GM19043 (cell line): ENCODE results near the gene PCDHB11.
"Not testable (repeated sequence)": the region's sequence is repeated elsewhere in the genome, so short reads cannot be mapped to it uniquely, and the experiment has no call there.

Experiments used
- ATAC-seq: cut with Tn5 transposase; IDR thresholded peaks from one replicate; pipeline ENCODE4 v1.9.1; 2021; ENCODE audit warnings: low read depth; ENCODE audit not compliant: unreplicated experiment

PCDHB11 gene

DNA sequence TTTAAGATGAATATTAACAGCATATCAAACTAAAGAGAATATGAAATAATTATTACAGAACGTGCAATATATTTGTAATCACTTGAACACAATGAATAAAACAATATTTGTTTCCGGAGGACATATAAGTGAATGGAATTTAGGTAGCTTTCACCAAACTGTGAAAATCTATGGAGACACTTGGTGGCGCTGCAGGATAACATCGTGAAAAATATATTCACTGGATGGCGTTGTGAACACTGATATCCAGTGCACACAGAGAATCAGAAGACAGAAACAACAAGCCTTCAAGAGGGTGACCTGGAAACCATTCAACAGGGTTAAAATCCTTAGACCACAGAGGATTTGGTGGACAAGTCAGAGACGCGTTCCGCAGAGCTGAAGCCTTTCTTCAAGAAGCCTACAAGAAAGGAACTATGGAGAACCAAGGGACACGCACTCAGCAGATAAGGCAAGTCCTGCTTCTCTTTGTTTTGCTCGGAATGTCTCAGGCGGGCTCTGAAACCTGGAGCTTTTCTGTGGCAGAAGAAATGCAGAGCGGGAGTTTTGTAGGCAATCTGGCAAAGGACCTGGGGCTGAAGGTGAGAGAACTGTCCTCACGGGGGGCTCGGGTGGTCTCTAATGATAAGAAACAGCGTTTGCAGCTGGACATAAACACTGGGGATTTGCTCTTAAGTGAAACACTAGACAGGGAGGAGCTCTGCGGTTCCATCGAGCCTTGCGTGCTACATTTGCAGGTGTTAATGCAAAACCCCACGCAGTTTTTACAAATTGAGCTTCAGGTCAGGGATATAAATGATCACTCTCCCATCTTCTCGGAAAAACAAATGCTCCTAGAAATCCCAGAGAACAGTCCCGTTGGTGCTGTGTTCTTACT, at the start of gene PCDHB11:
TSS of gene PCDHB11 (plus strand) at position 269 of the 877 bp plus-strand sequence. CDS start at position 417, 148 bp downstream.
- no peak for ATAC-seq

DNA sequence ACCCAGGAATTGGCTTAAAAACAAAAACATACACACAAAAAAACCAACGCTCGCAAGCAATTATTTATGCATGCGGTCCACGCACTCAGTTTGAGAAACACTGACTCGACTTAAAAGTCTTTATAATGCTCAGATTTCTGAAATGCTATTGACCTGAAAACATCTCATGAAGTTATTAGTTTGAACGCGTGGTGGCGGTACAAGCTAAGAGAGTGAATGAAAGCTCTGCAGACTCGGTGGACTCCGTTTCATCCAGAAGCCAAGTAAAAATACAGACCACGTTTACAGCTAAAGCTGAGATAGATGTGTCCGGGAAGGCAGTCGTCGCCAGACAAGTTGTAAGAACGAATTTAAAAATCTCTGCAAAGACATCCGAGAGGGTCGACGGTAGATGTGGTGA, 49.6 kb upstream of the PCDHB11 start, which contains the start of gene PCDHB6:
TSS of gene PCDHB6 (plus strand) at position 246 of the 400 bp plus-strand sequence. CDS start 201 bp downstream, outside the sequence.
- ATAC-seq = no peak

DNA sequence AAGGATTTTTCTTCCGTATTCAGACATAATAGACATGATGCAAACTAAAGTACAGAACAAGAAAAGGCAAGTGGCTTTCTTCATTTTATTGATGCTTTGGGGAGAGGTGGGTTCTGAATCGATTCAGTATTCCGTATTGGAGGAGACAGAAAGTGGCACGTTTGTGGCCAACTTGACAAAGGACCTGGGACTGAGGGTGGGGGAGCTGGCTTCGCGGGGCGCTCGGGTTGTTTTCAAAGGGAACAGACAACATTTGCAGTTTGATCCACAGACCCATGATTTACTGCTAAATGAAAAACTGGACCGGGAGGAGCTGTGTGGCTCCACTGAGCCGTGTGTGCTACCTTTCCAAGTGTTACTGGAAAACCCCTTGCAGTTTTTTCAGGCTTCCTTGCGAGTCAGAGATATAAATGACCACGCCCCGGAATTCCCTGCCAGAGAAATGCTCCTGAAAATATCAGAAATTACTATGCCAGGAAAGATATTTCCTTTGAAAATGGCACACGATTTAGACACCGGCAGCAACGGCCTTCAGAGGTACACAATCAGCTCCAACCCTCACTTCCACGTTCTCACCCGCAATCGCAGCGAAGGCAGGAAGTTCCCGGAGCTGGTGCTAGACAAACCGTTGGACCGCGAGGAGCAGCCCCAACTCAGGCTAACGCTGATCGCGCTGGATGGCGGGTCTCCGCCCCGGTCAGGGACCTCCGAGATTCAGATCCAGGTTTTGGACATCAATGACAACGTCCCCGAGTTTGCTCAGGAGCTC, 49.0 kb upstream of the PCDHB11 start:
- ATAC-seq = no peak

DNA sequence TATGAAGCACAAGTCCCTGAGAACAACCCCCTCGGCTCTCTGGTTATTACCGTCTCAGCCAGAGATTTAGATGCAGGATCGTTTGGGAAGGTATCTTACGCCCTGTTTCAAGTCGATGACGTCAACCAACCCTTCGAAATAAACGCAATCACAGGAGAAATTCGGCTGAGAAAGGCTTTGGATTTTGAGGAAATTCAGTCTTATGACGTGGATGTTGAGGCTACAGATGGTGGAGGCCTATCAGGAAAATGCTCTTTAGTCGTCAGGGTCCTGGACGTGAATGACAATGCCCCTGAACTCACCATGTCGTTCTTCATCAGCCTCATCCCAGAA, 48.5 kb upstream of the PCDHB11 start:
- no peak for ATAC-seq

DNA sequence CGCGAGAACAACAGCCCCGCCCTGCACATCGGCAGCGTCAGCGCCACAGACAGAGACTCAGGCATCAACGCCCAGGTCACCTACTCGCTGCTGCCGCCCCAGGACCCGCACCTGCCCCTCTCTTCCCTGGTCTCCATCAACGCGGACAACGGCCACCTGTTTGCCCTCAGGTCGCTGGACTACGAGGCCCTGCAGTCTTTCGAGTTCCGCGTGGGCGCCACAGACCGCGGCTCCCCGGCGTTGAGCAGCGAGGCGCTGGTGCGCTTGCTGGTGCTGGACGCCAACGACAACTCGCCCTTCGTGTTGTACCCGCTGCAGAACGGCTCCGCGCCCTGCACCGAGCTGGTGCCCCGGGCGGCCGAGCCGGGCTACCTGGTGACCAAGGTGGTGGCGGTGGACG, 47.8 kb upstream of the PCDHB11 start:
- not testable (repeated sequence) for ATAC-seq

DNA sequence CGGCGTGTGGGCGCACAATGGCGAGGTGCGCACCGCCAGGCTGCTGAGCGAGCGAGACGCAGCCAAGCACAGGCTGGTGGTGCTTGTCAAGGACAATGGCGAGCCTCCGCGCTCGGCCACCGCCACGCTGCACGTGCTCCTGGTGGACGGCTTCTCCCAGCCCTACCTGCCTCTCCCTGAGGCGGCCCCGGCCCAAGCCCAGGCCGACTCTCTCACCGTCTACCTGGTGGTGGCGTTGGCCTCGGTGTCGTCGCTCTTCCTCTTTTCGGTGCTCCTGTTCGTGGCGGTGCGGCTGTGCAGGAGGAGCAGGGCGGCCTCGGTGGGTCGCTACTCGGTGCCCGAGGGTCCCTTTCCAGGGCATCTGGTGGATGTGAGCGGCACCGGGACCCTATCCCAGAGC, 47.3 kb upstream of the PCDHB11 start:
- not testable (repeated sequence) for ATAC-seq

DNA sequence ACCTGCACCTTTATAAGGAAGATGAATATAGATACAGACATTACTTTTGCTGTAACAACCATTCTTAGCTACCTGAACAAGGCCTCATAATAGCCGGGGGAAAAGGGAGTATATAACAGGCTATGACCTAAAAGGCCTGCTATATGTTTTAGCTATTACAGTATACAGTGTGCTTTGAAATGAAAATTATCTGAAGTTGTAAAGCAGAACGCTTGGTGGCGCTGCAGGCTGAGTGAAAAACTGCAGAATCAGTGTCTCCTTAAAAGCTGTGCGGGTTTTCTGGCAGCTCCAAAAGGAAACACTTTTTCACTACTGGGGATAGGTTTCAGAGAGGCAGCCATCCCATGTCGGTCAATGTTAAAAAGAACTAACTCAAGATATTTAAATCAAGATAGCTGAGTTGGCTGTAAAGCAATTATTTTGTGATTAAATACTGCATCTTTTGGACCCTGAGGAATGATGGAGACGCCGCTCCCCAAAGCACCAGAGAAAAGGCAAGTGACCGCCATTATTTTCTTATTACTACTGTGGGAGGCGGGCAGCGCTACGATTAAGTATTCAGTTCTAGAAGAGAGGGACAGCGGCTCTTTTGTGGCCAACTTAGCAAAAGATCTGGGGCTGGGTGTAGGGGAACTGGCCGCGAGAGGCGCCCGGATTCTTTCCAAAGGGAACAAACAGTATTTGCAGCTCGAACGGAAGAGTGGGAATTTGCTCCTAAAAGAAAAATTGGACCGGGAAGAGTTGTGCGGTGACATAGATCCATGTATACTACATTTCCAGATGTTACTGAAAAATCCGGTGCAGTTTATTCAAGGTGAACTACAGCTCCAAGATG, 43.7 kb upstream of the PCDHB11 start:
- no peak for ATAC-seq

DNA sequence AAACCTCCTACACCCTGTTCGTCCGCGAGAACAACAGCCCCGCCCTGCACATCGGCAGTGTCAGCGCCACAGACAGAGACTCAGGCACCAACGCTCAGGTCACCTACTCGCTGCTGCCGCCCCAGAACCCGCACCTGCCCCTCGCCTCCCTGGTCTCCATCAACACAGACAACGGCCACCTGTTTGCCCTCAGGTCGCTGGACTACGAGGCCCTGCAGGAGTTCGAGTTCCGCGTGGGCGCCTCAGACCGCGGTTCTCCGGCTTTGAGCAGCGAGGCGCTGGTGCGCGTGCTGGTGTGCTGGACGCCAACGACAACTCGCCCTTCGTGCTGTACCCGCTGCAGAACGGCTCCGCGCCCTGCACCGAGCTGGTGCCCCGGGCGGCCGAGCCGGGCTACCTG, 42.1 kb upstream of the PCDHB11 start:
- not testable (repeated sequence) for ATAC-seq

DNA sequence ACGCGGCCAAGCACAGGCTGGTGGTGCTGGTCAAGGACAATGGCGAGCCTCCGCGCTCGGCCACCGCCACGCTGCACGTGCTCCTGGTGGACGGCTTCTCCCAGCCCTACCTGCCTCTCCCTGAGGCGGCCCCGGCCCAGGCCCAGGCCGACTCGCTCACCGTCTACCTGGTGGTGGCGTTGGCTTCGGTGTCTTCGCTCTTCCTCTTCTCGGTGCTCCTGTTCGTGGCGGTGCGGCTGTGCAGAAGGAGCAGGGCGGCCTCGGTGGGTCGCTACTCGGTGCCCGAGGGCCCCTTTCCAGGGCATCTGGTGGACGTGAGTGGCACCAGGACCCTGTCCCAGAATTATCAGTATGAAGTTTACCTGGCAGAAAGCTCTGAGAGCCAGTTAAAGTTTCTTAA, 41.5 kb upstream of the PCDHB11 start:
- not testable (repeated sequence) for ATAC-seq

DNA sequence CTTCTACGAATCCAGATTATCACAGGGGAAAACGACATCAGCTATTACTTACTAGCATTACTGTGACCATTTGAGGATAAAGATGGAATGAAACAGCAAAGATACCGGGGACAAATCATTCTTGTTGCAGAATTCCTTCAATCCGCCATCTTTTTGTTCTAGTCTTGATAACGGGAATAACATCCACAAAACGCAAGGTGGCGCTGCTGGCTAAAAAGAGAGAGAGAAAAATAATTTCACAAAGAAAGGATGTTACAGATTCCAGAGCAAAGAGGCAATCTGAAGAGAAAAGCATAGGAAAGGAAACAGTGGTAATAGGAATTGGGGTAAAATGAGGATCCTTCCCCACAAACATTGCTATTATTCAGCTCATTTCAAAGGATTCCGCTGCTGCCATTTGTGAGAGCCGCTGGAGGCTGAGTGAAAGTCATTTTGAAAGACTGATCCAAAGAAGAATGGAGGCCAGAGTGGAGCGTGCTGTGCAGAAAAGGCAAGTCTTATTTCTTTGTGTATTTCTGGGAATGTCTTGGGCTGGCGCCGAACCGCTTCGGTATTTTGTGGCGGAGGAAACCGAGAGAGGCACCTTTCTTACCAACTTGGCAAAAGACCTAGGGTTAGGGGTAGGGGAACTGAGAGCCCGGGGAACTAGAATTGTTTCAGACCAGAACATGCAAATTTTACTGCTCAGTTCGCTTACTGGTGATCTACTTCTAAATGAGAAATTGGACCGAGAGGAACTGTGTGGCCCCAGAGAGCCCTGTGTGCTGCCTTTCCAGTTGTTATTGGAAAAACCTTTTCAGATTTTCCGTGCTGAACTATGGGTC, 26.8 kb upstream of the PCDHB11 start, which contains the start of gene PCDHB7:
TSS of gene PCDHB7 (plus strand) at position 264 of the 824 bp plus-strand sequence. CDS start at position 456, 192 bp downstream.
- ATAC-seq = no peak

DNA sequence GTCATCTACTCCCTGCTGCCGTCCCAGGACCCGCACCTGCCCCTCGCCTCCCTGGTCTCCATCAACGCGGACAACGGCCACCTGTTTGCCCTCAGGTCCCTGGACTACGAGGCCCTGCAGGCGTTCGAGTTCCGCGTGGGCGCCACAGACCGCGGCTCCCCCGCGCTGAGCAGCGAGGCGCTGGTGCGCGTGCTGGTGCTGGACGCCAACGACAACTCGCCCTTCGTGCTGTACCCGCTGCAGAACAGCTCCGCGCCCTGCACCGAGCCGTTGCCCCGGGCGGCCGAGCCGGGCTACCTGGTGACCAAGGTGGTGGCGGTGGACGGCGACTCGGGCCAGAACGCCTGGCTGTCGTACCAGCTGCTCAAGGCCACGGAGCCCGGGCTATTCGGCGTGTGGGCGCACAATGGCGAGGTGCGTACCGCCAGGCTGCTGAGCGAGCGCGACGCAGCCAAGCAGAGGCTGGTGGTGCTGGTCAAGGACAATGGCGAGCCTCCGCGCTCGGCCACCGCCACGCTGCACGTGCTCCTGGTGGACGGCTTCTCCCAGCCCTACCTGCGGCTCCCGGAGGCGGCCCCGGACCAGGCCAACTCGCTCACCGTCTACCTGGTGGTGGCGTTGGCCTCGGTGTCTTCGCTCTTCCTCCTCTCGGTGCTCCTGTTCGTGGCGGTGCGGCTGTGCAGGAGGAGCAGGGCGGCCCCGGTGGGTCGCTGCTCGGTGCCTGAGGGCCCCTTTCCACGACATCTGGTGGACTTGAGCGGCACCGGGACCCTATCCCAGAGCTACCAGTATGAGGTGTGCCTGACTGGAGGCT, 24.9 kb upstream of the PCDHB11 start:
- not testable (repeated sequence) for ATAC-seq

DNA sequence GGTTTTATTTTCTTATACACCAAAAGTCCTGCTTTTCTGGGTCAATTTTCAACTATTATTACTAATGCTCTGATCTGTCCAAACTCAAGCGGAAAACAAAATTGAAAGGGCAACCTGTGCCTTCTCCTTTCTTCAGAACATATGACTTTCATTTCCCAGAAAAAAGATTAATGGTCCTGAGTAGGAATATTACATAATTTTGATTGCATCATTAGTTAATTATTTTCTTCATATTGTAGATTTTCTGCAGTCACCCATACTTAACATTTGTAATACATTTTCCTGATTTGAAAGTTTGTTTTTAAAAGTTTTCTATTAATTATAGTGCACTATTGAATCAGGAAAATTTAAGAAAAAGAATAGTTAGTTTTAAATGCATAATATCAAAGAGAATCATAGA, 23.5 kb upstream of the PCDHB11 start:
- no peak for ATAC-seq

DNA sequence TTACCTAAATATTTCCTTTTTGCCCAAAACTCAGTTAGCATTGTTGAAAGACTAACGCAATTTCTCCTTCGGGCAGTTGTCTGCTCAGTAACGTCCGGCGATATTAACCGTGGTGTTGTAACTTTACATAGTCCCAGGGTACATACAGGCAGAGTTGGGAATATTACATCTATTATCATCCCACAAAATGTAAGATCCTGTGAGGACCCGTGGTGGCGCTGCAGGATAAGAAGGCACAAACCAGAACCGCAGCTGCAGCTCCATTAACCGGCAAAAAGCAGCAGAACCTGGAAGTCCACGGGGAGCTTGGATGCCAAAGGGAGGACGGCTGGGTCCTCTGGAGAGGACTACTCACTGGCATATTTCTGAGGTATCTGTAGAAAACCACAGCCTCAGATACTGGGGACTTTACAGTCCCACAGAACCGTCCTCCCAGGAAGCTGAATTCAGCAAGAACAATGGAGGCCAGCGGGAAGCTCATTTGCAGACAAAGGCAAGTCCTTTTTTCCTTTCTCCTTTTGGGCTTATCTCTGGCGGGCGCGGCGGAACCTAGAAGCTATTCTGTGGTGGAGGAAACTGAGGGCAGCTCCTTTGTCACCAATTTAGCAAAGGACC, 21.7 kb upstream of the PCDHB11 start, which contains the start of gene PCDHB8:
TSS of gene PCDHB8 (plus strand) at position 214 of the 615 bp plus-strand sequence. CDS start at position 459, 245 bp downstream.
- not testable (repeated sequence) for ATAC-seq

DNA sequence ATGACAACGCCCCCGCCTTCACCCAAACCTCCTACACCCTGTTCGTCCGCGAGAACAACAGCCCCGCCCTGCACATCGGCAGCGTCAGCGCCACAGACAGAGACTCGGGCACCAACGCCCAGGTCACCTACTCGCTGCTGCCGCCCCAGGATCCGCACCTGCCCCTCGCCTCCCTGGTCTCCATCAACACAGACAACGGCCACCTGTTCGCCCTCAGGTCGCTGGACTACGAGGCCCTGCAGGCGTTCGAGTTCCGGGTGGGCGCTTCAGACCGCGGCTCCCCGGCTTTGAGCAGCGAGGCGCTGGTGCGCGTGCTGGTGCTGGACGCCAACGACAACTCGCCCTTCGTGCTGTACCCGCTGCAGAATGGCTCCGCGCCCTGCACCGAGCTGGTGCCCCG, 20.1 kb upstream of the PCDHB11 start:
- not testable (repeated sequence) for ATAC-seq

DNA sequence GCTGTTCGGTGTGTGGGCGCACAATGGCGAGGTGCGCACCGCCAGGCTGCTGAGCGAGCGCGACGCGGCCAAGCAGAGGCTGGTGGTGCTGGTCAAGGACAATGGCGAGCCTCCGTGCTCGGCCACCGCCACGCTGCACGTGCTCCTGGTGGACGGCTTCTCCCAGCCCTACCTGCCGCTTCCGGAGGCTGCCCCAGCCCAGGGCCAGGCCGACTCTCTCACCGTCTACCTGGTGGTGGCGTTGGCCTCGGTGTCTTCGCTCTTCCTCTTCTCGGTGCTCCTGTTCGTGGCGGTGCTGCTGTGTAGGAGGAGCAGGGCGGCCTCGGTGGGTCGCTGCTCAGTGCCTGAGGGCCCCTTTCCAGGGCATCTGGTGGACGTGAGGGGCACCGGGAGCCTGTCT, 19.6 kb upstream of the PCDHB11 start:
- ATAC-seq = not testable (repeated sequence)

DNA sequence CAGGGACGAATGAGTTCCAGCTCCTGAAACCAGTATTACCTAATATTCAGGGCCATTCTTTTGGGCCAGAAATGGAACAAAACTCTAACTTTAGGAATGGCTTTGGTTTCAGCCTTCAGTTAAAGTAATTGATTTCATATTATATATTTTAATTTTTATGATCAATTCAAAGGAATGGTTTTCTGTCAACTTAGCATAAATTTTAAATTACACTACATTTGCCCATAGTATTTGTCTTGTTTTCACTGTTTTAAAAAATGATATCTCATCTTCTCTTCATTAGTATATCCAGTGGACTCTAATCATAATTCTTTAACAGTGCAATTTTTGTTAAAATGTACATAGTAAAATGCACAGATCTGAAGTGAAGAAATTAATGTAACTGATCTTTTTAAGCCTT, 19.1 kb upstream of the PCDHB11 start:
- ATAC-seq = no peak

DNA sequence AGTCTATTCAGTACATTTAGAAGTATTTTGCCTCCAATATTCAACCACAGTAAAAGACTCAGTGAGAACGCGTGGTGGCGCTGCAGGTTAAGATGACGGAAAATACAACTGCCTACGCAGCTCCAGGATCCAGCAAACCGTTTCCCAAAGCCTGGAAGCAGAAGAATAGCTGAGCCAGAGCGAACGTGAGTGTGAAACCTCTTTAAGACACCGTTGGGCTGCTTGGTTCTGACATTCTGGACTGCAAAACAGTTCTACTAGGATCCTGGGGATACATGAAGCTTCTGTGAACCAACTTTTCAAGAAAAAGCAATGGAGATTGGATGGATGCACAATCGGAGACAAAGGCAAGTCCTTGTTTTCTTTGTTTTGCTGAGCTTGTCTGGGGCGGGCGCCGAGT, 17.2 kb upstream of the PCDHB11 start, which contains the start of gene PCDHB16:
TSS of gene PCDHB16 (plus strand) at position 140 of the 400 bp plus-strand sequence. CDS start at position 313, 173 bp downstream.
- ATAC-seq = no peak
